KBM-7 (cell line): Measurements from ENCODE around the gene MPI.
A peak's percentile ranks its signal among the peaks of the same experiment; 100 is the strongest.
"Not testable (repeated sequence)": the region's sequence is repeated elsewhere in the genome, so short reads cannot be mapped to it uniquely, and the experiment has no call there.

Experiments used
- DNase-seq: peaks from one replicate; pipeline ENCODE4 v3.0.0-alpha.2; 2015
- in situ Hi-C: fragments of 300-500 bp; cut with MboI; formaldehyde crosslinking; loops from 2 replicates; pipeline ENCODE4 v1.14.3; 2020; ENCODE audit warnings: low sequenced_read_pairs, low pct_unique_long_range_greater_than_20kb, mixed read lengths

MPI gene

GRCh38 chr15:74885461-74885860 is 4.4 kb upstream of the MPI start:
- in situ Hi-C loops, result no loop called here

GRCh38 chr15:74887537-74888193 is 2.2 kb upstream of the MPI start:
- DNase-seq, in situ Hi-C loops: not testable (repeated sequence)

More at GRCh38 chr15:74885461-74885860, 4.4 kb upstream of the MPI start:
- DNase-seq, result no peak

- in situ Hi-C loops, result no loop called here
- no peak for DNase-seq
These were observed 1.1 kb upstream of the MPI start for GRCh38 chr15:74888716-74889115.

- DNase-seq, result peak; percentile 86
- in situ Hi-C loops, result no loop called here
These were observed 406 bp upstream of the MPI start for GRCh38 chr15:74889390-74889882.

- no peak for DNase-seq
- in situ Hi-C loops, result no loop called here
These were observed 771 bp downstream of the MPI start for GRCh38 chr15:74890665-74890960.

- in situ Hi-C loops, result no loop called here
- DNase-seq, result no peak
These were observed 1.6 kb downstream of the MPI start for GRCh38 chr15:74891469-74891868.

- DNase-seq, result no peak
- in situ Hi-C loops, result no loop called here
These were observed 2.5 kb downstream of the MPI start for GRCh38 chr15:74892313-74892712.

GRCh38 chr15:74892931-74893330 is 3.1 kb downstream of the MPI start:
- in situ Hi-C loops, result no loop called here
- no peak for DNase-seq

GRCh38 chr15:74893627-74894026 is 3.8 kb downstream of the MPI start:
- in situ Hi-C loops, result no loop called here
- DNase-seq, result no peak

GRCh38 chr15:74894383-74894782 is 4.5 kb downstream of the MPI start:
- in situ Hi-C loops, DNase-seq: not testable (repeated sequence)

GRCh38 chr15:74895830-74896229 is 6.0 kb downstream of the MPI start:
- no peak for DNase-seq
- in situ Hi-C loops, result no loop called here

GRCh38 chr15:74896316-74896715 is 6.5 kb downstream of the MPI start:
- no peak for DNase-seq
- in situ Hi-C loops, result no loop called here

GRCh38 chr15:74897300-74897701 is 7.5 kb downstream of the MPI start:
- no peak for DNase-seq
- in situ Hi-C loops, result no loop called here

GRCh38 chr15:74901612-74902063 is 11.8 kb downstream of the MPI start:
- in situ Hi-C loops, result no loop called here

GRCh38 chr15:74902295-74903075 is 12.6 kb downstream of the MPI start:
- peak; percentile 71 for DNase-seq
- in situ Hi-C loops, result no loop called here

More at GRCh38 chr15:74901612-74902063, 11.8 kb downstream of the MPI start:
- peak; percentile 92 for DNase-seq

GRCh38 chr15:74903676-74904075 is 13.8 kb downstream of the MPI start:
- DNase-seq, result no peak
- in situ Hi-C loops, result no loop called here

GRCh38 chr15:74904190-74904805 is 14.5 kb downstream of the MPI start:
- in situ Hi-C loops, result no loop called here

GRCh38 chr15:74906067-74906449 is 16.2 kb downstream of the MPI start:
- peak; percentile 65 for DNase-seq
- in situ Hi-C loops, result no loop called here

More at GRCh38 chr15:74904190-74904805, 14.5 kb downstream of the MPI start:
- DNase-seq, result no peak

GRCh38 chr15:74906450-74907162 is 16.8 kb downstream of the MPI start, which contains the start of gene FAM219B:
Gene FAM219B (minus strand): TSS chr15:74906851. CDS start chr15:74906800, 51 bp downstream.
- in situ Hi-C loops, result no loop called here
- peak; percentile 86 for DNase-seq
